ENCODE data around the gene HDAC6. TPM values are rescaled to one million over a fixed set of nuclear protein-coding genes. Genes with fewer than 3 reads are reported as not detected.

Gene HDAC6
- total RNA-seq, 2 experiments from 2014 or later, result 77.3 to 88.9 TPM

Other genes starting within 250 kb of the HDAC6 start
- 100 to 1,000 TPM; 266 to 278 TPM for gene RBM3, start 227.6 kb upstream of the HDAC6 start, total RNA-seq
- gene WDR13, start 204.6 kb upstream of the HDAC6 start, total RNA-seq, result 10 to 100 TPM; 37.6 to 43.7 TPM
- 100 to 1,000 TPM; 134 to 164 TPM for gene WAS, start 118.3 kb upstream of the HDAC6 start, total RNA-seq
- 10 to 100 TPM; 33.2 to 35.3 TPM for gene SUV39H1, start 105.3 kb upstream of the HDAC6 start, total RNA-seq
- not detected for gene GLOD5, start 40.3 kb upstream of the HDAC6 start, total RNA-seq
- not detected for gene GATA1, start 15.5 kb upstream of the HDAC6 start, total RNA-seq
- not detected for gene ERAS, start 24.4 kb downstream of the HDAC6 start, total RNA-seq
- not detected for gene PCSK1N, start 33.5 kb downstream of the HDAC6 start, total RNA-seq
- gene TIMM17B, start 95.7 kb downstream of the HDAC6 start, total RNA-seq, result 10 to 100 TPM; 41.6 to 44.1 TPM
- 10 to 100 TPM; 63.9 to 70.8 TPM for gene PQBP1, start 95.9 kb downstream of the HDAC6 start, total RNA-seq
- 10 to 100 TPM; 14.8 to 15.3 TPM for gene SLC35A2, start 109.6 kb downstream of the HDAC6 start, total RNA-seq
- 10 to 100 TPM; 51.3 to 53.6 TPM for gene PIM2, start 117.0 kb downstream of the HDAC6 start, total RNA-seq
- 10 to 100 TPM; 40.0 to 41.7 TPM for gene OTUD5, start 155.5 kb downstream of the HDAC6 start, total RNA-seq
- gene KCND1, start 169.8 kb downstream of the HDAC6 start, total RNA-seq, result 1 to 10 TPM; 3.5 to 4.6 TPM
- gene GRIPAP1, start 200.2 kb downstream of the HDAC6 start, total RNA-seq, result 10 to 100 TPM; 81.8 to 82.7 TPM
- 10 to 100 TPM; 17.6 to 18.2 TPM for gene TFE3, start 241.3 kb downstream of the HDAC6 start, total RNA-seq